IgD-negative memory B cell (primary cell): ENCODE results near the gene CNIH3. TPM values are rescaled to one million over a fixed set of nuclear protein-coding genes. Genes with fewer than 3 reads are reported as not detected.

Experiments used
- H3K27ac Mint-ChIP-seq, 3 donors: one replicate each; pipeline ENCODE4 v1.8.0; 2020 to 2022; ENCODE audit warnings: mild to moderate bottlenecking in 3 of 3, mixed read lengths in 3 of 3, moderate library complexity in 1 of 3
- H3K27me3 Mint-ChIP-seq: one replicate; pipeline ENCODE4 v1.8.0; 2021; ENCODE audit warnings: mixed read lengths
- H3K36me3 Mint-ChIP-seq: one replicate; pipeline ENCODE4 v1.8.0; 2020; ENCODE audit warnings: mild to moderate bottlenecking, mixed read lengths
- H3K4me1 Mint-ChIP-seq, 3 donors: one replicate each; pipeline ENCODE4 v1.8.0; 2020 to 2022; ENCODE audit warnings: mixed read lengths in 3 of 3, mild to moderate bottlenecking in 1 of 3
- H3K4me3 Mint-ChIP-seq, 4 donors: one replicate each; pipeline ENCODE4 v1.8.0; 2020 to 2022; ENCODE audit warnings: mild to moderate bottlenecking in 4 of 4, mixed read lengths in 4 of 4, moderate library complexity in 3 of 4
- H3K9me3 Mint-ChIP-seq, 3 donors: one replicate each; pipeline ENCODE4 v1.8.0; 2020 to 2021; ENCODE audit warnings: mixed read lengths in 3 of 3, mild to moderate bottlenecking in 1 of 3
- polyA plus RNA-seq: library from polyadenylated mRNA; unstranded; fragments of 300-500 nt; fragmentation: Illumina TruSeq; gene quantifications from one replicate; pipeline ENCODE4 v1.2.3, GENCODE V29; 2021

The CNIH3 gene
- polyA plus RNA-seq, 1 donor from 2014 or later = 3.2 TPM

- Mint-ChIP-seq H3K27me3 (peaks cover 24% of the 10 kb centered on the region), H3K27ac (peak overlapping the region in 1 of 3 donors; percentile 46), H3K36me3 (peaks cover 1% of the 10 kb centered on the region), H3K4me3 (no peak overlapping the region), H3K9me3 (no peaks in the 10 kb centered on the region), H3K4me1 (no peaks in the 10 kb centered on the region)
Measured at GRCh38 chr1:224644553-224645154, 28.5 kb downstream of the CNIH3 start.

DNA sequence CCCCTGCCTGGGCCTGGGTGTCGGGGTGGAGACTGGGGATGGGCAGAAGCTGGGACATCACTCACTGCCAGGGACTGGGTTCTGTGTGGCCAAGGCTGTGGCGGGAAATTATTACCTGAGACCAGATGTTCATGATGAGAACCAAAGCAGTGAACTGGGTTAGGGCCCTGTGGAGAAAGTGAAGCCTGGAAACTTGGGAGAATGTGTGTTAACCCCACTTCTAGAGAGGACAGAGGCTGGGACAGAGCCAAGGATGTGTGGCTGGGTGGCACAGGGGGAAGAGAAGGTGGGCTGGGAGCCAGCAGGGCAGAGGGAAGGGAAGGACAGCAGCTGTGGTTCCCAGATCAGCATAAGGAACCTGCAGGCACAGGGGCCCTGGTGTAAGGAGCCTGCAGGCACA lies 31.3 kb downstream of the CNIH3 start:
- Mint-ChIP-seq H3K27me3 (peaks cover 9% of the 10 kb centered on the region), H3K4me3 (no peak overlapping the region), H3K4me1 (no peaks in the 10 kb centered on the region), H3K27ac (no peak overlapping the region), H3K36me3 (peaks cover 1% of the 10 kb centered on the region), H3K9me3 (no peaks in the 10 kb centered on the region)

GRCh38 chr1:224650290-224650689 lies 34.2 kb downstream of the CNIH3 start:
- peaks cover 9% of the 10 kb centered on the region for H3K27me3 Mint-ChIP-seq
- H3K9me3 Mint-ChIP-seq = no peaks in the 10 kb centered on the region
- H3K4me3 Mint-ChIP-seq = no peak overlapping the region
- H3K4me1 Mint-ChIP-seq = no peaks in the 10 kb centered on the region
- no peak overlapping the region for H3K27ac Mint-ChIP-seq
- no peaks in the 10 kb centered on the region for H3K36me3 Mint-ChIP-seq

DNA sequence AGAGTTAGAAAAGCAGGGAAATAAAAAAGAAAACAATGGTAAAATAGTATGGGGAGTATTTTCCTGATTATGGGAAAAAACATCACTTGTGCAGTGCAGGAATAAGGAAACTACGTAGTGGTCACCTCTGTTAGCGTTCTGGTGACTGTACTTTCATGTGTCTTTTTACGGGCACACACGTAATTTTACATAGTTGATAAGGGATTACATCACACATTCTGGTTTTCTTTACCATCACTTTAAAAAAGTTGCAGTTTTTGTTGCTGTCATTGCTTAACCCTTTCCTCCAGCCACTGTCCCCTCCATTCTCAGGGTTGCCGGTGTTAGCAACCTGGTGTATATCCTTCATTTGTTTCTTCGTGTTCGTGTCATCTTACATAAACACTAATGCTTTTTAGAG lies 35.1 kb downstream of the CNIH3 start:
- Mint-ChIP-seq H3K9me3 (no peaks in the 10 kb centered on the region), H3K36me3 (no peaks in the 10 kb centered on the region), H3K4me3 (no peak overlapping the region), H3K4me1 (no peaks in the 10 kb centered on the region), H3K27ac (no peak overlapping the region), H3K27me3 (peaks cover 9% of the 10 kb centered on the region)

- Mint-ChIP-seq H3K27ac (no peak overlapping the region), H3K4me3 (no peak overlapping the region), H3K4me1 (no peaks in the 10 kb centered on the region)
Measured at GRCh38 chr1:224656392-224656791, 40.3 kb downstream of the CNIH3 start.

GRCh38 chr1:224660074-224660473 lies 44.0 kb downstream of the CNIH3 start:
- Mint-ChIP-seq H3K9me3 (no peaks in the 10 kb centered on the region), H3K36me3 (no peaks in the 10 kb centered on the region), H3K27ac (no peak overlapping the region), H3K4me1 (no peaks in the 10 kb centered on the region), H3K27me3 (peaks cover 5% of the 10 kb centered on the region), H3K4me3 (no peak overlapping the region)

More at GRCh38 chr1:224656392-224656791, 40.3 kb downstream of the CNIH3 start:
- H3K36me3 Mint-ChIP-seq = no peaks in the 10 kb centered on the region
- no peaks in the 10 kb centered on the region for H3K9me3 Mint-ChIP-seq
- peaks cover 3% of the 10 kb centered on the region for H3K27me3 Mint-ChIP-seq

GRCh38 chr1:224662870-224663269 lies 46.8 kb downstream of the CNIH3 start:
- Mint-ChIP-seq H3K4me3 (no peak overlapping the region), H3K36me3 (no peaks in the 10 kb centered on the region), H3K9me3 (no peaks in the 10 kb centered on the region), H3K27me3 (peaks cover 6% of the 10 kb centered on the region), H3K27ac (no peak overlapping the region), H3K4me1 (no peaks in the 10 kb centered on the region)

DNA sequence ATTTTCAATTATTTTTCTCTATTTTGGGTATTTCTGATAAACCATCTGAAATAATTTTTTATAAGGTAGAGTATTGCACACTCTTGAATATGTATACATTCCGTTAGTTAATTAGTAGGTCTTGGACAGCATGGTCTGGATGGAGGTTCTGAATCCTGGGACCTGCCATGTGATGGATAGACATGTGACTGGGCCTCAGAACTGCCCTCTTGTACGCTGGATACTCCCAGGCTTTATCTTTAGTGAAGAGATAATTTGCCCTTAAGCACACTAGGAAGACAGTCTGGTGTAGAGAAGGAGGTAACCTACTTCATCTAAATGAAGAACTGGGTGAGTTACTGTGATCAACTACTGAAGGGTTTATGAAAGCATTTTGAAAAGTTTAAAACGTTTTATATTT lies 48.9 kb downstream of the CNIH3 start:
- no peak overlapping the region for H3K4me3 Mint-ChIP-seq
- H3K9me3 Mint-ChIP-seq = no peaks in the 10 kb centered on the region
- H3K27me3 Mint-ChIP-seq = peaks cover 4% of the 10 kb centered on the region
- H3K4me1 Mint-ChIP-seq = no peaks in the 10 kb centered on the region
- no peaks in the 10 kb centered on the region for H3K36me3 Mint-ChIP-seq
- H3K27ac Mint-ChIP-seq = no peak overlapping the region

- Mint-ChIP-seq H3K4me1 (no peaks in the 10 kb centered on the region), H3K9me3 (no peaks in the 10 kb centered on the region), H3K27ac (no peak overlapping the region), H3K36me3 (no peaks in the 10 kb centered on the region), H3K27me3 (peaks cover 6% of the 10 kb centered on the region), H3K4me3 (no peak overlapping the region)
Measured at GRCh38 chr1:224666078-224666477, 50.0 kb downstream of the CNIH3 start.

- no peak overlapping the region for H3K27ac Mint-ChIP-seq
- no peaks in the 10 kb centered on the region for H3K36me3 Mint-ChIP-seq
- no peaks in the 10 kb centered on the region for H3K9me3 Mint-ChIP-seq
- H3K4me1 Mint-ChIP-seq = no peaks in the 10 kb centered on the region
- peaks cover 4% of the 10 kb centered on the region for H3K27me3 Mint-ChIP-seq
- H3K4me3 Mint-ChIP-seq = no peak overlapping the region
Measured at GRCh38 chr1:224666913-224667312, 50.8 kb downstream of the CNIH3 start.

DNA sequence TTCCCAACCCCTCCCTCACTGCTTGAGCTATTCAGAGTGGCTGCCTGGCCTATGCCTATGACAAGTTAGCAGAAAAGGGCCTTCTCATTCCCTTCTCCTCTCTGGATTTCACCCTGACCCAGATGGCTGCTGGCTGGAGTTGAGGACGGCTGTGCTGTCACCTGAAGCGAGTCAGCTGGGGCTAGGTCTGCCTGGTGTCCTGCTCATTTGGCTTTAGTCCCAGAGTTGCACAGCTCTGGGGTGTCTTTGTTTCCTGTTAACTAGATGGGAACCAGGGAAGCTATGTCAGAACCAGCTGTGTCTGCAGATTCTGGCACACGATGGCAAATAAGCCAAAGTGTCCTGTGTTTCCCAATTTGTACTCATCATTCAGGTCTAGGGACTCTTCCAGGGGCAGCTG lies 52.9 kb downstream of the CNIH3 start:
- Mint-ChIP-seq H3K4me3 (no peak overlapping the region), H3K9me3 (no peaks in the 10 kb centered on the region), H3K4me1 (peaks cover 0 to 3% (median 0%) of the 10 kb centered on the region in 3 donors)

GRCh38 chr1:224669403-224669802 lies 53.3 kb downstream of the CNIH3 start:
- Mint-ChIP-seq H3K4me1 (peaks cover 0 to 3% (median 0%) of the 10 kb centered on the region in 3 donors), H3K36me3 (no peaks in the 10 kb centered on the region), H3K9me3 (no peaks in the 10 kb centered on the region), H3K27me3 (peaks cover 5% of the 10 kb centered on the region), H3K27ac (no peak overlapping the region), H3K4me3 (no peak overlapping the region)

More for the DNA sequence above, 52.9 kb downstream of the CNIH3 start:
- Mint-ChIP-seq H3K27me3 (peaks cover 5% of the 10 kb centered on the region), H3K27ac (no peak overlapping the region), H3K36me3 (no peaks in the 10 kb centered on the region)

DNA sequence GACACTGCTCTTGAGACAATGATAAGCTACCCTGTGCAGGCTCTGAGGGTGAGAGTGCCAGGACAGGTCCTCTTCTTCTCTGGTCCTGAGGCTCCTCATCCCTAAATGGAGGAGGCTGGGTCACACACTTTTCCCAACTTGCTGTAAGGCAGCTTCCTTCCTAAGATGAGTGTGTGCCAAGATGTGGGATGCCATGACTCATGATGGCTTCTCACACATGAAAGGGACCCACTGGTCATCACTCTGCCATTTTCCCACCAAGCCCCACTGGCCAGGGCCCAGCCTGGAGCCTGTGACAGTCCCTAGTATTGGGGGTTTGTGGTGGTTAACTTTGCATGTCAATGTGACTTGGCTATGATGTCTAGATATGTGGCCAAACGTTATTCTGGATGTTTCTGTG lies 54.4 kb downstream of the CNIH3 start:
- peaks cover 8% of the 10 kb centered on the region for H3K27me3 Mint-ChIP-seq
- peaks cover 0 to 3% (median 0%) of the 10 kb centered on the region in 3 donors for H3K4me1 Mint-ChIP-seq
- H3K27ac Mint-ChIP-seq = no peak overlapping the region
- H3K9me3 Mint-ChIP-seq = no peaks in the 10 kb centered on the region
- no peak overlapping the region for H3K4me3 Mint-ChIP-seq
- no peaks in the 10 kb centered on the region for H3K36me3 Mint-ChIP-seq

DNA sequence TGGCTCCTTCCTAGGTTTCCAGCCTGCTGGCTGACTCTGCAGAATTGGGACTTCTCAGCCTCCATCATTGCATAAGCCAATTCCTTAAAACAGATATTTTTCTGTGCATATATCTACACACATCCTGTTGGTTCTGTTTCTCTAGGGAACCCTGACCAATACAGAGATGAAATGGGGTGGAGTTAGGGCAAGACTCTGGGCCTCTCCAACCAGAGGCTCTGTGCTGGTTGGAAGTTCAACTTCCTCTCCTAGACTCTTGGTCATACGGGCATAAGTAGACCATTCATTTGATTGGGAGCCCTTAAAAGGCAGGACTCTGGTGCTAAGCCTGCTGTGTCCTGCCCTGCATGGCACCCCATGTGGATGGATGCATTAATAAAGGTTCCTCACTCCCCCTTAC lies 55.0 kb downstream of the CNIH3 start:
- no peaks in the 10 kb centered on the region for H3K36me3 Mint-ChIP-seq
- no peak overlapping the region for H3K4me3 Mint-ChIP-seq
- peaks cover 10% of the 10 kb centered on the region for H3K27me3 Mint-ChIP-seq
- H3K4me1 Mint-ChIP-seq = peaks cover 0 to 3% (median 0%) of the 10 kb centered on the region in 3 donors
- H3K9me3 Mint-ChIP-seq = no peaks in the 10 kb centered on the region
- H3K27ac Mint-ChIP-seq = no peak overlapping the region

GRCh38 chr1:224673141-224673540 lies 57.0 kb downstream of the CNIH3 start:
- Mint-ChIP-seq H3K4me1 (peaks cover 0 to 3% (median 0%) of the 10 kb centered on the region in 3 donors), H3K36me3 (no peaks in the 10 kb centered on the region), H3K9me3 (no peaks in the 10 kb centered on the region), H3K27ac (no peak overlapping the region), H3K27me3 (peaks cover 9% of the 10 kb centered on the region), H3K4me3 (no peak overlapping the region)

DNA sequence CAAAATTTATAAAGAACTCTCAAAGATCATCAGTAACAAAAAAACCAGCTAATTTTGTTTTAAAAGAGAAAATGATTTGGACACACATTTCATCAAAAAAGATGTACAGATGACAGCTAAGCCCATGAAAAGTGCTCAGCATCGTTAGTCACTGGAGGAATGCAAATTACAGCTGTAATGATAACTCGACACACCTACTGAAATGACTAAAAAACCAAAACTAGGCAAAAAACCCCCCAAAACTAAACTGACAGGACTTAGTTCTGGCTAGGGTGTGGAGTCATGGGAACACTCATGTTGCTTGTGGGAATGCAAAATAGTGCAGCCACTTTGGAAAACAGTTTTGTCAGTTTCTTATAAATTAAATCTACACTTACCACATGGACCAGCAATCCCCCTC lies 59.5 kb downstream of the CNIH3 start:
- H3K27ac Mint-ChIP-seq = no peak overlapping the region
- H3K4me3 Mint-ChIP-seq = no peak overlapping the region

More for the DNA sequence above, 59.5 kb downstream of the CNIH3 start:
- no peaks in the 10 kb centered on the region for H3K9me3 Mint-ChIP-seq
- H3K27me3 Mint-ChIP-seq = peaks cover 7% of the 10 kb centered on the region
- peaks cover 0 to 3% (median 0%) of the 10 kb centered on the region in 3 donors for H3K4me1 Mint-ChIP-seq
- no peaks in the 10 kb centered on the region for H3K36me3 Mint-ChIP-seq
